ENCODE data around the gene LPXN.

LPXN gene

GRCh38 chr11:58504232-58504631, 71.4 kb downstream of the LPXN start:
- POLR2A ChIA-PET, result no interaction called here
- no peak for TF ChIP-seq ARNT (IDR thresholded peaks at IDR 0.05)
- DNase-seq (ENCODE audit: extremely low spot score), result no peak
- CTCF ChIA-PET, result no interaction called here

GRCh38 chr11:58503361-58503856, 72.2 kb downstream of the LPXN start:
- no peak for DNase-seq (ENCODE audit: extremely low spot score)
- CTCF ChIA-PET, result no interaction called here
- POLR2A ChIA-PET, result no interaction called here
- TF ChIP-seq SP1 (IDR thresholded peaks at IDR 0.05) (no peak), TARDBP (IDR thresholded peaks at IDR 0.05) (no peak), L3MBTL2 (conservative IDR thresholded peaks at IDR 0.05) (no peak), CTBP1 (IDR thresholded peaks at IDR 0.05; ENCODE audit: borderline replicate concordance) (no peak), NFRKB (IDR thresholded peaks at IDR 0.05) (no peak), ARNT (IDR thresholded peaks at IDR 0.05) (no peak), FOXM1 (IDR thresholded peaks at IDR 0.05; ENCODE audit: borderline replicate concordance) (no peak), PKNOX1 (IDR thresholded peaks at IDR 0.05) (no peak), SUZ12 (IDR thresholded peaks at IDR 0.05) (no peak), LEF1 (IDR thresholded peaks at IDR 0.05; ENCODE audit: borderline replicate concordance) (no peak), BHLHE40 (IDR thresholded peaks at IDR 0.05; ENCODE audit: borderline replicate concordance) (no peak), FOXA1 (IDR thresholded peaks at IDR 0.05) (no peak), HDGF (IDR thresholded peaks at IDR 0.05; ENCODE audit: borderline replicate concordance) (no peak), ELF4 (IDR thresholded peaks at IDR 0.05) (no peak), ZNF384 (IDR thresholded peaks at IDR 0.05) (no peak)

GRCh38 chr11:58502004-58502403, 73.7 kb downstream of the LPXN start:
- ChIA-PET POLR2A (no interaction called here), CTCF (no interaction called here)
- TF ChIP-seq FOXA1 (IDR thresholded peaks at IDR 0.05), result no peak
- TF ChIP-seq BHLHE40 (IDR thresholded peaks at IDR 0.05; ENCODE audit: borderline replicate concordance), result no peak
- TF ChIP-seq FOXM1 (IDR thresholded peaks at IDR 0.05; ENCODE audit: borderline replicate concordance), result no peak
- no peak for TF ChIP-seq SP1 (IDR thresholded peaks at IDR 0.05)
- TF ChIP-seq L3MBTL2 (conservative IDR thresholded peaks at IDR 0.05), result no peak
- no peak for TF ChIP-seq LEF1 (IDR thresholded peaks at IDR 0.05; ENCODE audit: borderline replicate concordance)
- TF ChIP-seq FOXK2 (IDR thresholded peaks at IDR 0.05), result no peak
- no peak for TF ChIP-seq ARNT (IDR thresholded peaks at IDR 0.05)
- no peak for TF ChIP-seq ELF4 (IDR thresholded peaks at IDR 0.05)
- no peak for TF ChIP-seq NFRKB (IDR thresholded peaks at IDR 0.05)
- no peak for TF ChIP-seq TARDBP (IDR thresholded peaks at IDR 0.05)
- no peak for TF ChIP-seq ZNF384 (IDR thresholded peaks at IDR 0.05)
- TF ChIP-seq SUZ12 (IDR thresholded peaks at IDR 0.05), result no peak
- no peak for TF ChIP-seq PKNOX1 (IDR thresholded peaks at IDR 0.05)
- no peak for TF ChIP-seq HDGF (IDR thresholded peaks at IDR 0.05; ENCODE audit: borderline replicate concordance)
- TF ChIP-seq CTBP1 (IDR thresholded peaks at IDR 0.05; ENCODE audit: borderline replicate concordance), result no peak
- no peak for DNase-seq (ENCODE audit: extremely low spot score)

- ChIA-PET POLR2A (no interaction called here), CTCF (no interaction called here)
- TF ChIP-seq SP1 (IDR thresholded peaks at IDR 0.05) (no peak), SUZ12 (IDR thresholded peaks at IDR 0.05) (no peak), NFRKB (IDR thresholded peaks at IDR 0.05) (no peak), HDGF (IDR thresholded peaks at IDR 0.05; ENCODE audit: borderline replicate concordance) (no peak), L3MBTL2 (conservative IDR thresholded peaks at IDR 0.05) (no peak), PKNOX1 (IDR thresholded peaks at IDR 0.05) (no peak), BHLHE40 (IDR thresholded peaks at IDR 0.05; ENCODE audit: borderline replicate concordance) (no peak), ARNT (IDR thresholded peaks at IDR 0.05) (no peak), ELF4 (IDR thresholded peaks at IDR 0.05) (no peak), LEF1 (IDR thresholded peaks at IDR 0.05; ENCODE audit: borderline replicate concordance) (no peak), FOXK2 (IDR thresholded peaks at IDR 0.05) (no peak), ZNF384 (IDR thresholded peaks at IDR 0.05) (no peak), FOXM1 (IDR thresholded peaks at IDR 0.05; ENCODE audit: borderline replicate concordance) (no peak), TARDBP (IDR thresholded peaks at IDR 0.05) (no peak), FOXA1 (IDR thresholded peaks at IDR 0.05) (no peak), CTBP1 (IDR thresholded peaks at IDR 0.05; ENCODE audit: borderline replicate concordance) (no peak)
- DNase-seq (ENCODE audit: extremely low spot score), result no peak
Measured at GRCh38 chr11:58498464-58498863, 77.2 kb downstream of the LPXN start.

GRCh38 chr11:58497951-58498350, 77.7 kb downstream of the LPXN start:
- ChIA-PET POLR2A (no interaction called here), CTCF (no interaction called here)
- TF ChIP-seq TARDBP (IDR thresholded peaks at IDR 0.05) (no peak), FOXM1 (IDR thresholded peaks at IDR 0.05; ENCODE audit: borderline replicate concordance) (no peak), ZNF384 (IDR thresholded peaks at IDR 0.05) (no peak), NFRKB (IDR thresholded peaks at IDR 0.05) (no peak), HDGF (IDR thresholded peaks at IDR 0.05; ENCODE audit: borderline replicate concordance) (no peak), ARNT (IDR thresholded peaks at IDR 0.05) (no peak), FOXA1 (IDR thresholded peaks at IDR 0.05) (no peak), CTBP1 (IDR thresholded peaks at IDR 0.05; ENCODE audit: borderline replicate concordance) (no peak), BHLHE40 (IDR thresholded peaks at IDR 0.05; ENCODE audit: borderline replicate concordance) (no peak), FOXK2 (IDR thresholded peaks at IDR 0.05) (no peak), SUZ12 (IDR thresholded peaks at IDR 0.05) (no peak), ELF4 (IDR thresholded peaks at IDR 0.05) (no peak), SP1 (IDR thresholded peaks at IDR 0.05) (no peak), LEF1 (IDR thresholded peaks at IDR 0.05; ENCODE audit: borderline replicate concordance) (no peak), L3MBTL2 (conservative IDR thresholded peaks at IDR 0.05) (no peak), PKNOX1 (IDR thresholded peaks at IDR 0.05) (no peak)
- DNase-seq (ENCODE audit: extremely low spot score), result no peak

Measured in HEK293T (cell line).